ENCODE data around the gene SKIC2.
"Not testable (repeated sequence)": the region's sequence is repeated elsewhere in the genome, so short reads cannot be mapped to it uniquely, and the experiment has no call there.

The SKIC2 gene

GRCh38 chr6:31994421-31994820 lies 35.4 kb downstream of the SKIC2 start:
- H3K36me3 ChIP-seq (ENCODE audit: control insufficient read depth in 1 of 2, insufficient read depth in 2 of 2, low read depth in 1 of 2, low read length in 2 of 2); H3K14ac ChIP-seq (ENCODE audit: low read length in 2 of 2); H3K23ac ChIP-seq (ENCODE audit: low read length in 2 of 2); DNase-seq; H3K9ac ChIP-seq (ENCODE audit: low read length); H3K9me3 ChIP-seq (ENCODE audit: control insufficient read depth, low read length); H3K79me1 ChIP-seq (replicated peaks; ENCODE audit: low read length, poor library complexity, severe bottlenecking); H2AK5ac ChIP-seq (ENCODE audit: low read length, severe bottlenecking); H2BK12ac ChIP-seq (ENCODE audit: low read length in 2 of 2); H2BK120ac ChIP-seq (ENCODE audit: low read depth, low read length); H3K27me3 ChIP-seq (ENCODE audit: control insufficient read depth in 1 of 2, insufficient read depth in 1 of 2, low read length in 2 of 2); H3K18ac ChIP-seq (ENCODE audit: low read depth in 1 of 2, low read length in 2 of 2); H2BK5ac ChIP-seq (ENCODE audit: low read depth, low read length, poor library complexity, severe bottlenecking); H4K8ac ChIP-seq (ENCODE audit: low read length); H2BK15ac ChIP-seq (ENCODE audit: low read depth, poor library complexity, severe bottlenecking); H2AFZ ChIP-seq (ENCODE audit: low read depth, low read length); H3K4me1 ChIP-seq (ENCODE audit: control insufficient read depth, insufficient read depth, low read depth, low read length); H3K4me2 ChIP-seq (ENCODE audit: low read length, poor library complexity, severe bottlenecking); H4K91ac ChIP-seq (ENCODE audit: low read length); H3K4me3 ChIP-seq (ENCODE audit: insufficient read depth in 1 of 2, low read depth in 1 of 2, low read length in 2 of 2); H3K27ac ChIP-seq (ENCODE audit: low read length, poor library complexity, severe bottlenecking); H3K4ac ChIP-seq (ENCODE audit: low read depth in 1 of 2, low read length in 2 of 2): not testable (repeated sequence)
- no CpG with 5 or more reads among the region's 14 CpGs for WGBS

- not testable (repeated sequence) for H3K4ac ChIP-seq (ENCODE audit: low read depth in 1 of 2, low read length in 2 of 2); H2AFZ ChIP-seq (ENCODE audit: low read depth, low read length); H3K18ac ChIP-seq (ENCODE audit: low read depth in 1 of 2, low read length in 2 of 2); H3K4me2 ChIP-seq (ENCODE audit: low read length, poor library complexity, severe bottlenecking); H3K36me3 ChIP-seq (ENCODE audit: control insufficient read depth in 1 of 2, insufficient read depth in 2 of 2, low read depth in 1 of 2, low read length in 2 of 2); H2BK12ac ChIP-seq (ENCODE audit: low read length in 2 of 2); H4K91ac ChIP-seq (ENCODE audit: low read length); DNase-seq; H2AK5ac ChIP-seq (ENCODE audit: low read length, severe bottlenecking); H2BK120ac ChIP-seq (ENCODE audit: low read depth, low read length); H3K9me3 ChIP-seq (ENCODE audit: control insufficient read depth, low read length); H3K4me3 ChIP-seq (ENCODE audit: insufficient read depth in 1 of 2, low read depth in 1 of 2, low read length in 2 of 2); H3K27ac ChIP-seq (ENCODE audit: low read length, poor library complexity, severe bottlenecking); H3K14ac ChIP-seq (ENCODE audit: low read length in 2 of 2); H3K4me1 ChIP-seq (ENCODE audit: control insufficient read depth, insufficient read depth, low read depth, low read length); H3K23ac ChIP-seq (ENCODE audit: low read length in 2 of 2); H3K9ac ChIP-seq (ENCODE audit: low read length); H3K79me1 ChIP-seq (replicated peaks; ENCODE audit: low read length, poor library complexity, severe bottlenecking); H2BK5ac ChIP-seq (ENCODE audit: low read depth, low read length, poor library complexity, severe bottlenecking); H4K8ac ChIP-seq (ENCODE audit: low read length); H3K27me3 ChIP-seq (ENCODE audit: control insufficient read depth in 1 of 2, insufficient read depth in 1 of 2, low read length in 2 of 2); H2BK15ac ChIP-seq (ENCODE audit: low read depth, poor library complexity, severe bottlenecking)
- WGBS: 74% methylated on average over 2 of the region's 6 CpGs
Observed at GRCh38 chr6:31996385-31996784, 37.4 kb downstream of the SKIC2 start.

- WGBS: no CpG with 5 or more reads among the region's 15 CpGs
- not testable (repeated sequence) for H3K79me1 ChIP-seq (replicated peaks; ENCODE audit: low read length, poor library complexity, severe bottlenecking)
Observed at GRCh38 chr6:32002546-32003268, 43.7 kb downstream of the SKIC2 start.

GRCh38 chr6:32003301-32003700 lies 44.3 kb downstream of the SKIC2 start:
- not testable (repeated sequence) for H3K4ac ChIP-seq (ENCODE audit: low read depth in 1 of 2, low read length in 2 of 2); H2AK5ac ChIP-seq (ENCODE audit: low read length, severe bottlenecking); H2BK15ac ChIP-seq (ENCODE audit: low read depth, poor library complexity, severe bottlenecking); H3K9ac ChIP-seq (ENCODE audit: low read length); H4K8ac ChIP-seq (ENCODE audit: low read length); H3K36me3 ChIP-seq (ENCODE audit: control insufficient read depth in 1 of 2, insufficient read depth in 2 of 2, low read depth in 1 of 2, low read length in 2 of 2); H3K9me3 ChIP-seq (ENCODE audit: control insufficient read depth, low read length); H3K4me3 ChIP-seq (ENCODE audit: insufficient read depth in 1 of 2, low read depth in 1 of 2, low read length in 2 of 2); H3K27me3 ChIP-seq (ENCODE audit: control insufficient read depth in 1 of 2, insufficient read depth in 1 of 2, low read length in 2 of 2); H4K91ac ChIP-seq (ENCODE audit: low read length); H2AFZ ChIP-seq (ENCODE audit: low read depth, low read length); H3K79me1 ChIP-seq (replicated peaks; ENCODE audit: low read length, poor library complexity, severe bottlenecking); H3K23ac ChIP-seq (ENCODE audit: low read length in 2 of 2); H3K4me2 ChIP-seq (ENCODE audit: low read length, poor library complexity, severe bottlenecking); H3K14ac ChIP-seq (ENCODE audit: low read length in 2 of 2); DNase-seq; H2BK5ac ChIP-seq (ENCODE audit: low read depth, low read length, poor library complexity, severe bottlenecking); H3K18ac ChIP-seq (ENCODE audit: low read depth in 1 of 2, low read length in 2 of 2); H2BK120ac ChIP-seq (ENCODE audit: low read depth, low read length); H3K4me1 ChIP-seq (ENCODE audit: control insufficient read depth, insufficient read depth, low read depth, low read length); H2BK12ac ChIP-seq (ENCODE audit: low read length in 2 of 2); H3K27ac ChIP-seq (ENCODE audit: low read length, poor library complexity, severe bottlenecking)
- WGBS: no CpG with 5 or more reads among the region's 7 CpGs

More at GRCh38 chr6:32002546-32003268, 43.7 kb downstream of the SKIC2 start:
- H3K36me3 ChIP-seq (ENCODE audit: control insufficient read depth in 1 of 2, insufficient read depth in 2 of 2, low read depth in 1 of 2, low read length in 2 of 2); H3K4me3 ChIP-seq (ENCODE audit: insufficient read depth in 1 of 2, low read depth in 1 of 2, low read length in 2 of 2); H3K27me3 ChIP-seq (ENCODE audit: control insufficient read depth in 1 of 2, insufficient read depth in 1 of 2, low read length in 2 of 2); H3K4me2 ChIP-seq (ENCODE audit: low read length, poor library complexity, severe bottlenecking); H2AK5ac ChIP-seq (ENCODE audit: low read length, severe bottlenecking); H3K9me3 ChIP-seq (ENCODE audit: control insufficient read depth, low read length); H3K18ac ChIP-seq (ENCODE audit: low read depth in 1 of 2, low read length in 2 of 2); H3K4ac ChIP-seq (ENCODE audit: low read depth in 1 of 2, low read length in 2 of 2); H3K14ac ChIP-seq (ENCODE audit: low read length in 2 of 2); DNase-seq; H3K4me1 ChIP-seq (ENCODE audit: control insufficient read depth, insufficient read depth, low read depth, low read length); H4K91ac ChIP-seq (ENCODE audit: low read length); H2BK5ac ChIP-seq (ENCODE audit: low read depth, low read length, poor library complexity, severe bottlenecking); H4K8ac ChIP-seq (ENCODE audit: low read length); H2AFZ ChIP-seq (ENCODE audit: low read depth, low read length); H3K27ac ChIP-seq (ENCODE audit: low read length, poor library complexity, severe bottlenecking); H3K23ac ChIP-seq (ENCODE audit: low read length in 2 of 2); H3K9ac ChIP-seq (ENCODE audit: low read length); H2BK120ac ChIP-seq (ENCODE audit: low read depth, low read length); H2BK12ac ChIP-seq (ENCODE audit: low read length in 2 of 2); H2BK15ac ChIP-seq (ENCODE audit: low read depth, poor library complexity, severe bottlenecking): not testable (repeated sequence)
